Measurements from ENCODE around the gene MGMT.

GRCh38 chr10:129765664-129766550 lies 298.9 kb downstream of the MGMT start:
- TF ChIP-seq POLR2A (IDR thresholded peaks at IDR 0.05): no peak
- no peak for TF ChIP-seq CTCF (IDR thresholded peaks at IDR 0.05)
- no peak for TF ChIP-seq EP300 (IDR thresholded peaks at IDR 0.05)
- TF ChIP-seq POLR2AphosphoS5 (IDR thresholded peaks at IDR 0.05): no peak
